HEK293 (cell line): Measurements from ENCODE around the gene PIGBOS1.
"Not testable (repeated sequence)": the region's sequence is repeated elsewhere in the genome, so short reads cannot be mapped to it uniquely, and the experiment has no call there.

Experiments used
- CTCF ChIA-PET: fragments of 350-600 bp; formaldehyde crosslinking; extraction: SDS; loops from one replicate; lab custom pipeline; 2021; ENCODE audit warnings: antibody characterized with exemption; lab: Yijun Ruan, JAX
- POLR2A ChIA-PET: fragments of 300-600 bp; formaldehyde crosslinking; extraction: SDS; loops from one replicate; lab custom pipeline; 2020; ENCODE audit warnings: antibody characterized with exemption, inconsistent platforms; lab: Yijun Ruan, JAX
- H3K27ac ChIP-seq: fragments of 200-500 bp; sonication (Bioruptor generic); 2 replicates; pipeline ENCODE4 v1.5.1; 2014; ENCODE audit warnings: low read depth, low read length, control low read depth, inconsistent platforms; ENCODE audit errors: extremely low read depth
- H3K36me3 ChIP-seq, 2 experiments: fragments of 200-500 bp in 1 of 2; sonication (Bioruptor generic) in 1 of 2; 1 replicate in 1 of 2; 2 replicates in 1 of 2; pipeline ENCODE4 v1.5.1; 2014 to 2017; ENCODE audit warnings: inconsistent platforms in 2 of 2, low read length in 2 of 2; ENCODE audit not compliant: control insufficient read depth in 2 of 2, insufficient read depth in 1 of 2
- H3K4me1 ChIP-seq: fragments of 200-500 bp; sonication (Bioruptor generic); 2 replicates; pipeline ENCODE4 v1.5.1; 2014; ENCODE audit warnings: mild to moderate bottlenecking, low read length, inconsistent platforms; ENCODE audit not compliant: control insufficient read depth, insufficient read depth
- H3K4me3 ChIP-seq: 2 replicates; pipeline ENCODE4 v1.5.1; 2011; ENCODE audit warnings: low read depth, mild to moderate bottlenecking, control low read depth, low read length, moderate library complexity
- H3K9me3 ChIP-seq: fragments of 200-500 bp; sonication (Bioruptor generic); 2 replicates; pipeline ENCODE4 v1.5.1; 2014; ENCODE audit warnings: low read depth, low read length, inconsistent platforms; ENCODE audit not compliant: control insufficient read depth, insufficient read depth
- BCL11B ChIP-seq: fragments of 450-650 bp; formaldehyde crosslinking; IDR thresholded peaks from 2 replicates; pipeline ENCODE4 v1.5.1; 2016; ENCODE audit warnings: low read depth, missing biosample characterization, missing genetic modification characterization
- GFI1B ChIP-seq: fragments of 450-650 bp; formaldehyde crosslinking; IDR thresholded peaks from 2 replicates; pipeline ENCODE4 v1.5.1; 2016; ENCODE audit warnings: missing biosample characterization, missing genetic modification characterization
- PATZ1 ChIP-seq: fragments of 450-650 bp; formaldehyde crosslinking; IDR thresholded peaks from 2 replicates; pipeline ENCODE4 v1.5.1; 2016; ENCODE audit warnings: missing biosample characterization, missing genetic modification characterization
- SP2 ChIP-seq: fragments of 450-650 bp; formaldehyde crosslinking; IDR thresholded peaks from 2 replicates; pipeline ENCODE4 v1.5.1; 2016; ENCODE audit warnings: missing biosample characterization, missing genetic modification characterization
- ZFP3 ChIP-seq: fragments of 450-650 bp; formaldehyde crosslinking; IDR thresholded peaks from 2 replicates; pipeline ENCODE4 v1.5.1; 2016; ENCODE audit warnings: low read depth, missing biosample characterization, missing genetic modification characterization
- ZIC2 ChIP-seq: fragments of 450-650 bp; formaldehyde crosslinking; IDR thresholded peaks from 2 replicates; pipeline ENCODE4 v1.5.1; 2016; ENCODE audit warnings: missing biosample characterization, missing genetic modification characterization
- ZNF112 ChIP-seq: fragments of 450-650 bp; formaldehyde crosslinking; IDR thresholded peaks from 2 replicates; pipeline ENCODE4 v1.5.0; 2017; ENCODE audit warnings: missing biosample characterization, missing genetic modification characterization
- ZNF114 ChIP-seq: fragments of 450-650 bp; formaldehyde crosslinking; IDR thresholded peaks from 2 replicates; pipeline ENCODE4 v1.5.0; 2017; ENCODE audit warnings: missing biosample characterization, missing genetic modification characterization
- ZNF16 ChIP-seq: fragments of 450-650 bp; formaldehyde crosslinking; IDR thresholded peaks from 2 replicates; pipeline ENCODE4 v1.5.1; 2016; ENCODE audit warnings: low read depth, missing biosample characterization, missing genetic modification characterization
- ZNF169 ChIP-seq: fragments of 450-650 bp; formaldehyde crosslinking; IDR thresholded peaks from 2 replicates; pipeline ENCODE4 v1.5.1; 2016; ENCODE audit warnings: missing biosample characterization, missing genetic modification characterization
- ZNF175 ChIP-seq: fragments of 450-650 bp; formaldehyde crosslinking; IDR thresholded peaks from 2 replicates; pipeline ENCODE4 v1.5.1; 2016; ENCODE audit warnings: missing biosample characterization, missing genetic modification characterization
- ZNF19 ChIP-seq: fragments of 450-650 bp; formaldehyde crosslinking; IDR thresholded peaks from 2 replicates; pipeline ENCODE4; 2016; ENCODE audit warnings: missing biosample characterization, missing genetic modification characterization, low read depth
- ZNF202 ChIP-seq: fragments of 450-650 bp; formaldehyde crosslinking; IDR thresholded peaks from 2 replicates; pipeline ENCODE4 v1.5.1; 2016; ENCODE audit warnings: missing biosample characterization, missing genetic modification characterization, borderline replicate concordance
- ZNF48 ChIP-seq: fragments of 450-650 bp; formaldehyde crosslinking; IDR thresholded peaks from 2 replicates; pipeline ENCODE4 v1.5.1; 2016; ENCODE audit warnings: missing biosample characterization, missing genetic modification characterization
- ZNF623 ChIP-seq: fragments of 450-650 bp; formaldehyde crosslinking; IDR thresholded peaks from 2 replicates; pipeline ENCODE4 v1.5.1; 2016; ENCODE audit warnings: missing biosample characterization, missing genetic modification characterization
- ZNF660 ChIP-seq: fragments of 450-650 bp; IDR thresholded peaks from 2 replicates; pipeline ENCODE4 v1.5.1; 2018; ENCODE audit warnings: missing biosample characterization, mild to moderate bottlenecking, missing genetic modification characterization
- ZNF677 ChIP-seq: fragments of 450-650 bp; IDR thresholded peaks from 2 replicates; pipeline ENCODE4 v1.5.0; 2018; ENCODE audit warnings: missing biosample characterization, mild to moderate bottlenecking, missing genetic modification characterization, moderate library complexity
- ZNF791 ChIP-seq: fragments of 450-650 bp; formaldehyde crosslinking; IDR thresholded peaks from 2 replicates; pipeline ENCODE4 v1.5.1; 2016; ENCODE audit warnings: missing biosample characterization, missing genetic modification characterization
- TF ChIP-seq, protein P1 (sequence below): fragments of 450-650 bp; formaldehyde crosslinking; IDR thresholded peaks from 2 replicates; pipeline ENCODE4 v1.5.1; 2016; ENCODE audit warnings: missing biosample characterization, missing genetic modification characterization, borderline replicate concordance

The PIGBOS1 gene

GRCh38 chr15:55286442-55287189 is 32.3 kb downstream of the PIGBOS1 start:
- H3K9me3 ChIP-seq, H3K27ac ChIP-seq, H3K4me1 ChIP-seq, POLR2A ChIA-PET, H3K4me3 ChIP-seq, H3K36me3 ChIP-seq: not testable (repeated sequence)
- TF ChIP-seq ZNF623 (tag by site-specific recombination): peak; percentile 57
- CTCF ChIA-PET: interaction anchor here (0.6 to 0.9 kb wide), 3 partner anchors 15 to 156 kb away, joined by 3 to 5 read pairs (median 5); no protein-coding TSS in a partner anchor

GRCh38 chr15:55284426-55284825 is 34.5 kb downstream of the PIGBOS1 start:
- Histone ChIP-seq H3K9me3 (no peaks in the 10 kb centered on the region), H3K36me3 (no peaks in the 10 kb centered on the region), H3K27ac (no peak overlapping the region), H3K4me3 (no peak overlapping the region), H3K4me1 (peaks cover 8% of the 10 kb centered on the region)
- TF ChIP-seq ZNF48 (tag by site-specific recombination) (no peak), ZNF169 (tag by site-specific recombination) (no peak), ZNF114 (no peak), ZNF19 (tag by site-specific recombination) (no peak), ZNF112 (tag by site-specific recombination) (no peak), ZNF16 (tag by site-specific recombination) (no peak), ZNF660 (tag by site-specific recombination) (no peak), ZNF202 (tag by site-specific recombination) (no peak), ZNF175 (no peak)
- TF ChIP-seq, protein P1, sequence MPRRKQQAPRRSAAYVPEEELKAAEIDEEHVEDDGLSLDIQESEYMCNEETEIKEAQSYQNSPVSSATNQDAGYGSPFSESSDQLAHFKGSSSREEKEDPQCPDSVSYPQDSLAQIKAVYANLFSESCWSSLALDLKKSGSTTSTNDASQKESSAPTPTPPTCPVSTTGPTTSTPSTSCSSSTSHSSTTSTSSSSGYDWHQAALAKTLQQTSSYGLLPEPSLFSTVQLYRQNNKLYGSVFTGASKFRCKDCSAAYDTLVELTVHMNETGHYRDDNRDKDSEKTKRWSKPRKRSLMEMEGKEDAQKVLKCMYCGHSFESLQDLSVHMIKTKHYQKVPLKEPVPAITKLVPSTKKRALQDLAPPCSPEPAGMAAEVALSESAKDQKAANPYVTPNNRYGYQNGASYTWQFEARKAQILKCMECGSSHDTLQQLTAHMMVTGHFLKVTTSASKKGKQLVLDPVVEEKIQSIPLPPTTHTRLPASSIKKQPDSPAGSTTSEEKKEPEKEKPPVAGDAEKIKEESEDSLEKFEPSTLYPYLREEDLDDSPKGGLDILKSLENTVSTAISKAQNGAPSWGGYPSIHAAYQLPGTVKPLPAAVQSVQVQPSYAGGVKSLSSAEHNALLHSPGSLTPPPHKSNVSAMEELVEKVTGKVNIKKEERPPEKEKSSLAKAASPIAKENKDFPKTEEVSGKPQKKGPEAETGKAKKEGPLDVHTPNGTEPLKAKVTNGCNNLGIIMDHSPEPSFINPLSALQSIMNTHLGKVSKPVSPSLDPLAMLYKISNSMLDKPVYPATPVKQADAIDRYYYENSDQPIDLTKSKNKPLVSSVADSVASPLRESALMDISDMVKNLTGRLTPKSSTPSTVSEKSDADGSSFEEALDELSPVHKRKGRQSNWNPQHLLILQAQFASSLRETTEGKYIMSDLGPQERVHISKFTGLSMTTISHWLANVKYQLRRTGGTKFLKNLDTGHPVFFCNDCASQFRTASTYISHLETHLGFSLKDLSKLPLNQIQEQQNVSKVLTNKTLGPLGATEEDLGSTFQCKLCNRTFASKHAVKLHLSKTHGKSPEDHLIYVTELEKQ: no peak
- ChIA-PET POLR2A (no interaction called here), CTCF (interaction anchor here (0.5 kb wide), 1 partner anchor 68 kb away, joined by 4 read pairs; no protein-coding TSS in a partner anchor)

- no peaks in the 10 kb centered on the region for H3K36me3 ChIP-seq
- no peak overlapping the region for H3K4me3 ChIP-seq
- H3K4me1 ChIP-seq: peaks cover 6% of the 10 kb centered on the region
- ChIA-PET CTCF (interaction anchor here (1.2 kb wide), 1 partner anchor 65 kb away, joined by 3 read pairs; no protein-coding TSS in a partner anchor), POLR2A (no interaction called here)
- H3K27ac ChIP-seq: no peak overlapping the region
- H3K9me3 ChIP-seq: no peaks in the 10 kb centered on the region
- TF ChIP-seq ZNF677 (tag by site-specific recombination) (no peak), ZIC2 (tag by site-specific recombination) (no peak), ZFP3 (tag by site-specific recombination) (no peak), GFI1B (tag by site-specific recombination) (no peak), BCL11B (tag by site-specific recombination) (no peak), ZNF791 (tag by site-specific recombination) (no peak), SP2 (tag by site-specific recombination) (no peak), PATZ1 (tag by site-specific recombination) (no peak)
Observed at GRCh38 chr15:55283379-55284147, 35.4 kb downstream of the PIGBOS1 start.
